T-helper 2 cell treated with Interferon-gamma antibody and Interleukin-4, amounts not matched to agents 5 μg/mL and 100 μg/mL, for 36 hours (primary cell): Measurements from ENCODE around the gene KMT5C.

Experiments
- DNase-seq: peaks from one replicate; pipeline ENCODE4 v3.0.0; 2021; ENCODE audit warnings: low spot score
- H3K27ac Mint-ChIP-seq: one replicate; pipeline ENCODE4 v1.8.0; 2021; ENCODE audit warnings: mild to moderate bottlenecking, mixed read lengths
- H3K27me3 Mint-ChIP-seq: one replicate; pipeline ENCODE4 v1.8.0; 2021; ENCODE audit warnings: low read depth, mixed read lengths
- H3K36me3 Mint-ChIP-seq: one replicate; pipeline ENCODE4 v1.8.0; 2021; ENCODE audit warnings: low read depth, mixed read lengths
- H3K4me1 Mint-ChIP-seq: one replicate; pipeline ENCODE4 v1.8.0; 2021; ENCODE audit warnings: low read depth, mixed read lengths
- H3K4me3 Mint-ChIP-seq: one replicate; pipeline ENCODE4 v1.8.0; 2022; ENCODE audit warnings: mild to moderate bottlenecking, moderate library complexity, mixed read lengths
- H3K9me3 Mint-ChIP-seq: one replicate; pipeline ENCODE4 v1.8.0; 2021; ENCODE audit warnings: mixed read lengths

KMT5C gene

DNA sequence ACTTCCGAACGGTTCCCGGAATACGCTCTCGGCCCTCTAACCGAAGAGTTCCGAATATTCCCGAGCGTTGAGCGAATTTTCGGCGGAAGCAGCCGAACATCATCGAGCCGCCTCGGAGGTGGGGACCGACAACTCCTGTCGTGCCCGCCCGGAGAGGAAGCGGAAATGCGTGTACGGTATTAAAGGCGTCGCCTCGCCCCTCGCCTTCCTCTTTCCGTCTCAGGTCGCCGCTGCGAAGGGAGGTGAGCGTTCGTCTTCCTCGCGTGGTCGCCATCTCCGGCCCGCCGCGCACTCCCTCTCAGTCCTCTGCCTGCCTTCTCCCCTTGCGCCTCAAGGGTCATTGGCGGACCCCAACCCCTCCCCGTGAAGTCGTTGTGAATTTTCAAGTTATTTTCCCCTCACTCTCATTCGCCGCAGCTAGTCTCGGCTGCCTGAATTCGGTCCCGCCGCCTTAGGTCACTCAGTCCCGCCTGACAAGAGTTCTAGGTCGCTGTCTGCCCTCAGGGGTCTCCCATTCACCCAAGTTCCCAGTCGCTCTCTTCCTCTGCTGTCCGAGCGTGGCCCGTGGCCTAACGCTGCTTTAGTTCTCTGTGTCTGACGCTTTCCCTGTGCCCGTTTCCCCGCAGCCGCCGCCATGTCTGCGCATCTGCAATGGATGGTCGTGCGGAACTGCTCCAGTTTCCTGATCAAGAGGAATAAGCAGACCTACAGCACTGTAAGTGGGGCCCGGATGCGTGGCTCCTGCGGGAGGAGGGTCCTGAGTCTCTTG, 46.2 kb downstream of the KMT5C start, which contains the start of gene RPL28:
RPL28 (plus strand) TSS at position 209 of the 769 bp plus-strand sequence; CDS start at position 635, 426 bp downstream.
- no peaks in the 10 kb centered on the region for H3K9me3 Mint-ChIP-seq
- peak within 1 kb of the TSS; percentile 99 for H3K4me3 Mint-ChIP-seq
- no peaks in the 10 kb centered on the region for H3K27me3 Mint-ChIP-seq
- peak within 1 kb of the TSS; percentile 98 for H3K27ac Mint-ChIP-seq
- H3K36me3 Mint-ChIP-seq: peaks cover 60% of the 10 kb centered on the region
- peaks cover 41% of the 10 kb centered on the region for H3K4me1 Mint-ChIP-seq
- peak; percentile 98 for DNase-seq

DNA sequence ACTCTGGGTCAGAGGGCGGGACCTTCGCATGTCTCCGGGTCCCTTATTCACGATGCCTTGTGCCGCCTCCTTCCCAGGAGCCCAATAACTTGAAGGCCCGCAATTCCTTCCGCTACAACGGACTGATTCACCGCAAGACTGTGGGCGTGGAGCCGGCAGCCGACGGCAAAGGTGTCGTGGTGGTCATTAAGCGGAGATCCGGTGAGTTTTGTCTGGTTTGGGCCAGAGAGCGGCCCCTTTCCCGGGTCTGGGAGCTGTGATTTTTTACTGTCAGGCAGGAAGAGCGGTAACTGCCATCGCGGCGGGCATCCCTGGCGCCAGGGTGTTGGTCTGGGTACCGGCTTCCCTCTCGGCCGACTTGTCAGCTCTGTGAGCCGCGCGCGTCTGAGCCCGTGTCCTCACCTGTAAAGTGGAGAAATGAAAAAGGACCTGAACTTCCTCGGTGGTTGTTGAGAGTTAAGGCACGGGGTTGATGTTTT, 46.9 kb downstream of the KMT5C start:
- H3K4me1 Mint-ChIP-seq: peaks cover 41% of the 10 kb centered on the region
- peak overlapping the region; percentile 98 for H3K27ac Mint-ChIP-seq
- H3K4me3 Mint-ChIP-seq: peak overlapping the region; percentile 99
- peaks cover 59% of the 10 kb centered on the region for H3K36me3 Mint-ChIP-seq
- no peaks in the 10 kb centered on the region for H3K9me3 Mint-ChIP-seq
- H3K27me3 Mint-ChIP-seq: no peaks in the 10 kb centered on the region
- DNase-seq: peak; percentile 39

DNA sequence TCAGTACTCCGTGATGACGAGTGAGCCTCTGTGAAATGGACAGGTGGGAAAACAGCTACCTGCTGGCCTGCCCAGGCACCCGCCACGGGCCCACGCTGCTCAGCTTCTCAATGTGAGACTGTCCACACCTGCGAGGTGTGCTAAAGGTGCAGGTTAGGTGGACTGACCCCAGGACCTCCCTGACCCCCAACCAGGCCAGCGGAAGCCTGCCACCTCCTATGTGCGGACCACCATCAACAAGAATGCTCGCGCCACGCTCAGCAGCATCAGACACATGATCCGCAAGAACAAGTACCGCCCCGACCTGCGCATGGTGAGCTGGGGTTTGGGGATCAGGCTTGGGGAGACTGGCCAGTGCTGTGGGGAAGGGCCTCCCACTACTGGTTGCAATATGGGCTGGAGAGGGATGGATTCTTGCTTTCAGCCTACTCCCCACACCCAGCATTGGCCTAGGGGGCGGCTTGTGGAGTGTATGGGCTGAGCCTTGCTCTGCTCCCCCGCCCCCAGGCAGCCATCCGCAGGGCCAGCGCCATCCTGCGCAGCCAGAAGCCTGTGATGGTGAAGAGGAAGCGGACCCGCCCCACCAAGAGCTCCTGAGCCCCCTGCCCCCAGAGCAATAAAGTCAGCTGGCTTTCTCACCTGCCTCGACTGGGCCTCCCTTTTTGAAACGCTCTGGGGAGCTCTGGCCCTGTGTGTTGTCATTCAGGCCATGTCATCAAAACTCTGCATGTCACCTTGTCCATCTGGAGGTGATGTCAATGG, 48.2 kb downstream of the KMT5C start:
- Mint-ChIP-seq H3K27me3 (no peaks in the 10 kb centered on the region), H3K27ac (peak overlapping the region; percentile 41), H3K9me3 (no peaks in the 10 kb centered on the region), H3K4me1 (peaks cover 32% of the 10 kb centered on the region), H3K36me3 (peaks cover 54% of the 10 kb centered on the region), H3K4me3 (peak overlapping the region; percentile 99)
- no peak for DNase-seq

DNA sequence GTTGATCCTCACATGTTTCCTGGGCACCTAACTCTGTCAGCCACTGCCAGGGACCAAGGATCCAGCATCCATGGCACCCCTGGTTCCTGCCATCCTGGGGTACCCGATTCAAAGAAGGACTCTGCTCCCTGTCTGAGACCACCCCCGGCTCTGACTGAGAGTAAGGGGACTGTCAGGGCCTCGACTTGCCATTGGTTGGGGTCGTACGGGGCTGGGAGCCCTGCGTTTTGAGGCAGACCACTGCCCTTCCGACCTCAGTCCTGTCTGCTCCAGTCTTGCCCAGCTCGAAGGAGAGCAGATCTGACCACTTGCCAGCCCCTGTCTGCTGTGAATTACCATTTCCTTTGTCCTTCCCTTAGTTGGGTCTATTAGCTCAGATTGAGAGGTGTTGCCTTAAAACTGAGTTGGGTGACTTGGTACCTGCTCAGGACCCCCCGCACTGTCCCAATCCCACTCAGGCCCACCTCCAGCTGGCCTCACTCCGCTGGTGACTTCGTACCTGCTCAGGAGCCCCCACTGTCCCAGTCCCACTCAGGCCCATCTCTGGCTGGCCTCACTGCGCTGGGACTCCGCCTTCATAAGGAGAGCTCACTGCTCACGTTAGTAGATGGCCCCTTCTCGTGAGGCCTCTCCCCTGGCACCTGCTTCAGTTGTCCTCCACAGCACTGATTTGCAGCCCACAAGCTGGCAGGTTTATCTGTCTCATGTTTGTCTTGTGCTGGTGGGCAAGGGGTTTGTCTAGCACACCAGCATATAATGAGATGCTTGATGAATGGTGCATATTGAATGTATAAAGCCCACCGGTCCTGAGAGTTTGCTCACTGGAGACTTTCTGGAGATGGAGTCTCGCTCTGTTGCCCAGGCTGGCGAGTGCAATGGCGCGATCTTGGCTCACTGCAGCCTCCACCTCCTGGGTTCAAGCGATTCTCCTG, 50.0 kb downstream of the KMT5C start:
- Mint-ChIP-seq H3K4me1 (peaks cover 25% of the 10 kb centered on the region), H3K27me3 (no peaks in the 10 kb centered on the region), H3K27ac (no peak overlapping the region)

DNA sequence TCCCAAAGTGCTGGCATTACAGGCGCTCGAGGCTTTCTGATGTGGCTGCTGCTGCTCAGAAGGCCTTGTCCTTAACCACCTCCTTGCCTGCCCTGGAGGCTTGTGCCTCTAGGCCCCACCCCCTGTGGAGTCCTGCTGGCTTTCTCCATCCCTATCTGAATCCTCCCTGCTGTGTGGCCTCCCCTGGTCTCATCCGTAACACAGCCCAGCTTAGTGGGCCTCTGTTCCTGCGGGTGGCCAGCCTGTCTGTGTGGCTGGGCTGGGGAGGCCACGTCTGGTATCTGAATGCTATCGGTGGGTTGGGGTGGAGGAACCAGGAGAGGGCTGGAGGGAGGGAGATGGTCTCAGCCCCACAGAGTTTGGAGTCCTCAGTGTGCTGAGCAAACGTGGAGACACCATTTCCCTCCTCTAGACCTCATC, 50.8 kb downstream of the KMT5C start:
- Mint-ChIP-seq H3K36me3 (peaks cover 52% of the 10 kb centered on the region), H3K27ac (peak overlapping the region; percentile 38), H3K4me3 (no peak overlapping the region), H3K4me1 (peaks cover 20% of the 10 kb centered on the region), H3K27me3 (no peaks in the 10 kb centered on the region), H3K9me3 (no peaks in the 10 kb centered on the region)
- DNase-seq: no peak

More for the DNA sequence above, 50.0 kb downstream of the KMT5C start:
- DNase-seq: no peak
- H3K36me3 Mint-ChIP-seq: peaks cover 54% of the 10 kb centered on the region
- H3K9me3 Mint-ChIP-seq: no peaks in the 10 kb centered on the region
- peak overlapping the region; percentile 28 for H3K4me3 Mint-ChIP-seq

DNA sequence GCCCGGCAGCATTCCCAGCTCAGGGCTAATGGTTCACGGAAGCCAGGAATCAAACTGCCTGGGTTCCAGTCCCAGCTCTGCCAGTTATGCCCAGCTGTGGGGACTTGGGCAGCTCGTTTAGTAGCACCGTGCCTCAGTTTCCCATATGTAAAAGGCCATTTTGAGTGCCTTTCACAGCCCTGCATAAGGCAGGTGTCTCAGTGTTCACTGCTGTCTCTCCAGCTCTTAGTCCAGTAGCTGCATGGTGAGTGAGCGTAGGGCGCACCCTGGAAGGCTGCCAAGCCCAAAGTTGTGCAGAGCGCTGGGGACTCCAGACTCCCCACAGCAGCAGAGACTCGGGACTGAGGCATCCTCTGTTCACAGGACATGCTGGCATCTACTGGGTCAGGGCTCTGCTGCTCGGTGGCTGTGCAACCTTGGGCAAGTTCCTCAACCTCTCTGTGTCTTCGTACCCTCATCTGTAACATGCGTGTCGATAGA, 51.6 kb downstream of the KMT5C start:
- H3K36me3 Mint-ChIP-seq: peaks cover 45% of the 10 kb centered on the region
- no peak overlapping the region for H3K27ac Mint-ChIP-seq
- no peaks in the 10 kb centered on the region for H3K27me3 Mint-ChIP-seq
- no peaks in the 10 kb centered on the region for H3K9me3 Mint-ChIP-seq
- no peak overlapping the region for H3K4me3 Mint-ChIP-seq
- no peak for DNase-seq
- H3K4me1 Mint-ChIP-seq: peaks cover 20% of the 10 kb centered on the region

DNA sequence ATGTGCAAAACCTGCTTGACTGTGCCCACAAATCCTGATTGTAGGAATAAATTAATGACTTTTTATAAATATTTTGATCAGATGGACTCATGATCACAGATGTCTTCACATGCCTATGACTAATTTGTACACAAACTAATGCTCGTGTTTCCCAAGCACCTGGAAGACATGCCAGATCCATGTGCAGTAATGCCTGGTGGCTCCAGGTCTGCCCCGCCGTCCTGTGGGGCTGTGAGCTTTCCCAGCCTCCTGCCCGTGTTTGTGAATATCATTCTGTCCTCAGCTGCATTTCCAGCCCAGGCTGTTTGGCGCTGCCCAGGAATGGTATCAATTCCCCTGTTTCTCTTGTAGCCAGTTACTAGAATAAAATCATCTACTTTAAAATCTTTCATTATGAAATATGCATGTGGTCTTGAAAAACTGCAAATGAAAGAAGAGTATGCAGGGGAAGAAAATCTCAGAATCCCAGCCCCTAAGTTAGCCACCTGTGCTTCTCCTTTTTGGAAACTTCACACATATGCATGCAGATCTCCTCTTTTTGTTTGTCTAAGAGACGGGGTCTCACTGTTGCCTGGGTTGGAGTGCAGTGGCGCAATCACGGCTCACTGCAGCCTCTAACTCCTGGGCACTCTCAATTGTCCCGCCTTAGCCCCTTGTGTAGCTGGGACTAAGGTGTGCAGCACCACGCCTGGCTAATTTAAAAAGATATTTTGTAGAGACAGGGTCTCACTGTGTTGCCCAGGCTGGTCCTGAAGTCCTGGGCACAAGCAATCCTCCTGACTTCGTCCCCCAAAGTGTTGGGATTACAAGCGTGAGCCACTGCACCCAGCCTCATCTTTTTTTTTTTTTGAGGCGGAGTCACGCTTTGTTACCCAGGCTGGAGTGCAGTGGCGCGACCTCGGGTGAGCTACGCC, 52.3 kb downstream of the KMT5C start:
- Mint-ChIP-seq H3K27me3 (no peaks in the 10 kb centered on the region), H3K36me3 (peaks cover 38% of the 10 kb centered on the region), H3K4me3 (no peak overlapping the region), H3K27ac (peak overlapping the region; percentile 31), H3K9me3 (no peaks in the 10 kb centered on the region), H3K4me1 (peaks cover 17% of the 10 kb centered on the region)
- no peak for DNase-seq

DNA sequence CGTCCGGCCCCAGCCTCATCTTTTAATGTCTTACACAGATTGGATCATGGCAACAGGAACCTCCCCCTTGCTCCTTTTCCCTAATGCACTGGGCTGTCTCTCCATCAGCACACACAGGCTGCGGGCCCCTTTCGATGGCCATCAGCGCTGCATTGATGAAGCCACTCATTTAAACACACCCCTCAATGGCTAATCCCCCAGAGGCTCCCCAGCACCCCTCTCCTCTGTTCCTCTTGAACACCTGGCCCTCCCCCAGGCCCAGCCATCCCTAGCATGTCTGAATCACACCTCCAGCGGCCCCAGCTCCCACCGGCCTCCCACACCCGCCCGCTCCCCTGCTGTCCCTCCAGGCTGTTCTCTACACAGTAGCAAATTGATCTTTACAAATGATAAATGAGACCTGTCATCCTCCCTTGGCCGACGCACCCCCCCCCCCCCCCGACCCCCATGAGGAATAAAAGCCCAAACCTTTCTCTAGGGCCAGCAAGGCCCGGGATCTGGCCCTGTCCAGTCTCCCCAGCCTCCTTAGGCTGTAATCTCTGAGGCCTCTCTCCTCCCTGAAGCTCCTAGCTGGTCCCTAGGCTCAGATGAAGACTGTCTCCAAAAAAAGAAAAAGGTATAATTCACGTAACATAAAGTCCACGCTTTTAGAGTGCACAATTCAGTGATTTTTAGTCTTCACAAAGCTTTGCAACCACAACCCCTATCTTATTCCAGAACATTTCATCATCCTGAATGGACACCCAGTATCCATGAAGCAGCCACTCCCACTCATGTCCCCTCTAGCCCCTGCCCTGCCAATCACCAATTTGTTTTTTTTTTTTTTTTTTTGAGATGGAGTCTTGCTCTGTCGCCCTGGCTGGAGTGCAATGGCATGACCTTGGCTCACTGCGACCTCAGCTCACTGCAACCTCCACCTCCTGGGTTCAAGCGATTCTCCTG, 53.4 kb downstream of the KMT5C start:
- Mint-ChIP-seq H3K27me3 (no peaks in the 10 kb centered on the region), H3K27ac (peak overlapping the region; percentile 8), H3K4me3 (no peak overlapping the region), H3K9me3 (no peaks in the 10 kb centered on the region), H3K36me3 (peaks cover 28% of the 10 kb centered on the region), H3K4me1 (peaks cover 14% of the 10 kb centered on the region)
- no peak for DNase-seq
